Epithelial cell of esophagus (primary cell): ENCODE data around the gene COL2A1.
A peak's percentile ranks its signal among the peaks of the same experiment; 100 is the strongest.

Source experiments
- DNase-seq: peaks from one replicate; pipeline ENCODE4 v3.0.0; 2010; ENCODE audit warnings: low read depth
- H3K4me3 ChIP-seq: 2 replicates; pipeline ENCODE4 v1.5.1; 2011; ENCODE audit warnings: mild to moderate bottlenecking, low read length, control low read depth
- CTCF ChIP-seq: IDR thresholded peaks from 2 replicates; pipeline ENCODE4 v1.5.1; 2011; ENCODE audit warnings: low read depth, mild to moderate bottlenecking, low read length, control low read depth, inconsistent platforms; ENCODE audit not compliant: insufficient read depth; ENCODE audit errors: missing control alignments

The COL2A1 gene

GRCh38 chr12:48003226-48004052 lies 837 bp downstream of the COL2A1 start:
- TF ChIP-seq CTCF = no peak
- no peak overlapping the region for H3K4me3 ChIP-seq
- peak; percentile 24 for DNase-seq

- DNase-seq = peak; percentile 40
- H3K4me3 ChIP-seq = no peak overlapping the region
- no peak for TF ChIP-seq CTCF
These were observed 1.5 kb downstream of the COL2A1 start for GRCh38 chr12:48002773-48003218.

- no peak for TF ChIP-seq CTCF
- H3K4me3 ChIP-seq = peak overlapping the region; percentile 68
- DNase-seq = no peak
These were observed 1.9 kb downstream of the COL2A1 start for GRCh38 chr12:48002414-48002730.

- DNase-seq = peak; percentile 69
- peak overlapping the region; percentile 68 for H3K4me3 ChIP-seq
- TF ChIP-seq CTCF = no peak
These were observed 2.5 kb downstream of the COL2A1 start for GRCh38 chr12:48001505-48002413.

GRCh38 chr12:48000878-48001504 lies 3.3 kb downstream of the COL2A1 start:
- peak overlapping the region; percentile 68 for H3K4me3 ChIP-seq
- peak; percentile 42 for TF ChIP-seq CTCF
- DNase-seq = peak; percentile 97

- TF ChIP-seq CTCF = no peak
- DNase-seq = no peak
- no peak overlapping the region for H3K4me3 ChIP-seq
These were observed 4.5 kb downstream of the COL2A1 start for GRCh38 chr12:47999816-48000215.
